Spleen (tissue), 11 donors: ENCODE measurements around the gene KPNA3. TPM values are rescaled to one million over a fixed set of nuclear protein-coding genes. Genes with fewer than 3 reads are reported as not detected.

ENCODE experiments used
- DNase-seq: peaks from one replicate; pipeline ENCODE4 v3.0.0-alpha.2; 2020
- H3K27ac ChIP-seq, 8 donors: fragments of 200-600 bp; sonication (generic) in 7 of 8; 1 replicate in 4 of 8; 2 replicates in 4 of 8; pipeline versions ENCODE4 v1.5.0 to v1.8.0; 2016 to 2021; ENCODE audit warnings: inconsistent platforms in 4 of 8, mild to moderate bottlenecking in 4 of 8, moderate library complexity in 1 of 8
- H3K27me3 ChIP-seq, 7 donors: fragments of 200-600 bp; sonication (generic) in 6 of 7; replicated peaks in 1 of 7; 1 replicate in 4 of 7; 2 replicates in 3 of 7; pipeline versions ENCODE4 v1.5.0 to v1.8.0; 2016 to 2021; ENCODE audit warnings: inconsistent platforms in 3 of 7, mild to moderate bottlenecking in 1 of 7
- H3K36me3 ChIP-seq, 6 donors: fragments of 200-600 bp; sonication (generic) in 5 of 6; 1 replicate in 4 of 6; 2 replicates in 2 of 6; pipeline versions ENCODE4 v1.5.0 to v1.8.0; 2016 to 2021; ENCODE audit warnings: inconsistent platforms in 2 of 6
- H3K4me1 ChIP-seq, 6 donors: fragments of 200-600 bp; sonication (generic) in 5 of 6; 1 replicate in 3 of 6; 2 replicates in 3 of 6; pipeline versions ENCODE4 v1.5.0 to v1.8.0; 2016 to 2021; ENCODE audit warnings: inconsistent platforms in 3 of 6
- H3K4me3 ChIP-seq, 8 donors: fragments of 200-600 bp; sonication (generic) in 7 of 8; 1 replicate in 4 of 8; 2 replicates in 4 of 8; pipeline versions ENCODE4 v1.5.0 to v1.8.0; 2016 to 2021; ENCODE audit warnings: inconsistent platforms in 4 of 8, mild to moderate bottlenecking in 4 of 8, moderate library complexity in 2 of 8
- H3K9me3 ChIP-seq, 8 donors: fragments of 200-600 bp; sonication (generic) in 7 of 8; 1 replicate in 4 of 8; 2 replicates in 4 of 8; pipeline versions ENCODE4 v1.5.0 to v1.8.0; 2016 to 2021; ENCODE audit warnings: inconsistent platforms in 4 of 8
- POLR2A ChIP-seq, 3 donors: fragments of 450-650 bp; IDR thresholded peaks; one replicate each; pipeline ENCODE4 v1.5.1; 2017; ENCODE audit warnings: antibody characterized with exemption in 3 of 3, mild to moderate bottlenecking in 1 of 3
- POLR2AphosphoS5 ChIP-seq, 3 donors: sonication (generic); formaldehyde crosslinking; IDR thresholded peaks; one replicate each; pipeline ENCODE4 v1.5.1; 2017; ENCODE audit warnings: antibody characterized with exemption in 3 of 3
- WGBS, 5 donors: extraction: QIAGEN DNeasy Blood & Tissue Kit in 3 of 5; methylation state at CpG; one replicate each; pipeline versions ENCODE4 v1.1.5 to v1.1.7; 2013 to 2018; 5-methylcytosine and 5-hydroxymethylcytosine counted together
- intact Hi-C: fragments of 100-400 bp; cut with DNase I; formaldehyde crosslinking; loops from one replicate; pipeline ENCODE4 v1.15.0; 2023; ENCODE audit warnings: low total_unique reads
- polyA plus RNA-seq, 3 donors: library from polyadenylated mRNA; stranded (reverse); fragments of 200-250 nt; gene quantifications; one replicate each; pipeline ENCODE4 v1.2.1, GENCODE V29; 2013
- total RNA-seq, 7 donors: library from RNA; depleted of rRNA in 3 of 7; stranded (reverse); fragments of >200 nt in 3 of 7; fragmentation: NEBNext Ultra II Directional in 4 of 7; extraction: Animal tissue kit (Norgen Biotek cat#: 25700) in 4 of 7; gene quantifications; one replicate each; pipeline versions ENCODE4 v1.1.0 to v1.2.1, GENCODE V29; 2016 to 2021
- TF ChIP-seq, protein P1 (sequence below), 11 experiments: fragments of 200-600 bp in 7 of 11; fragments of 450-650 bp in 4 of 11; sonication (generic) in 4 of 11; IDR thresholded peaks in 8 of 11; conservative IDR thresholded peaks in 3 of 11; 1 replicate in 7 of 11; 2 replicates in 4 of 11; pipeline versions ENCODE4 v1.4.0 to v1.8.0; 2016 to 2021; ENCODE audit warnings: antibody characterized with exemption in 11 of 11, inconsistent platforms in 4 of 11, mild to moderate bottlenecking in 1 of 11
- donor health status: healthy with polysubstance abuse.
- donor health status: DM: no; HTN: no; CAD: no; lungs with moderate emphysema.
- donor health status: DM: no; HTN: no; CAD: no.
- donor health status: Bipolar disorder and iron deficiency.
- donor health status: healthy.
- donor health status: DM: no; HTN: no; CAD: no.
- donor health status: DM: yes; HTN: yes; CAD: no.

The KPNA3 gene
- total and polyA plus RNA-seq, 10 donors: 9.6 to 26.3 (median 20.6) TPM

DNA sequence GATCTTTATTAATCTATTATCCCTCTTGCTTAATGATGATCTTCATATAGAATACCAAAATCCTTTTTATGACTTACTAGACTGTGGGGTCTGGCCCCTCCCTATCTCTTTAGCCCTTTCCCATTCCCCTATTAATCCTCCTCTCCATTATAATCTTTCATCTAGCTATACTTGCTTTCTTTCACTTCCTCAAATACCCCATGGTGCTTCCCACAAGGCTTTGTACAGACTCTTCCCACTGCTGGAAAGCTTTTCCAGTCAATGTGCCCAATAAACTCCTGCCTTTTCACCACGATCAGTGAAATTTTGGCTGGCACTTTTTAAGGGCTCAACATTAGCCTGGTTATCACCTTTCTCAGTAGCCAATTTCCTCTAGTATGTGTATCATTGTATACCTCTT, 98.0 kb downstream of the KPNA3 start:
- Histone ChIP-seq H3K4me1 (peaks cover 3 to 27% (median 20%) of the 10 kb centered on the region in 6 donors), H3K27me3 (no peaks in the 10 kb centered on the region), H3K4me3 (no peak overlapping the region), H3K9me3 (no peaks in the 10 kb centered on the region), H3K27ac (no peak overlapping the region), H3K36me3 (peaks cover 0 to 17% (median 0%) of the 10 kb centered on the region in 6 donors)
- WGBS, 5 donors: 76 to 87% (median 83%) methylated on average over 1 of the region's 1 CpG
- TF ChIP-seq POLR2A (IDR thresholded peaks at IDR 0.05): no peak
- TF ChIP-seq, protein P1, sequence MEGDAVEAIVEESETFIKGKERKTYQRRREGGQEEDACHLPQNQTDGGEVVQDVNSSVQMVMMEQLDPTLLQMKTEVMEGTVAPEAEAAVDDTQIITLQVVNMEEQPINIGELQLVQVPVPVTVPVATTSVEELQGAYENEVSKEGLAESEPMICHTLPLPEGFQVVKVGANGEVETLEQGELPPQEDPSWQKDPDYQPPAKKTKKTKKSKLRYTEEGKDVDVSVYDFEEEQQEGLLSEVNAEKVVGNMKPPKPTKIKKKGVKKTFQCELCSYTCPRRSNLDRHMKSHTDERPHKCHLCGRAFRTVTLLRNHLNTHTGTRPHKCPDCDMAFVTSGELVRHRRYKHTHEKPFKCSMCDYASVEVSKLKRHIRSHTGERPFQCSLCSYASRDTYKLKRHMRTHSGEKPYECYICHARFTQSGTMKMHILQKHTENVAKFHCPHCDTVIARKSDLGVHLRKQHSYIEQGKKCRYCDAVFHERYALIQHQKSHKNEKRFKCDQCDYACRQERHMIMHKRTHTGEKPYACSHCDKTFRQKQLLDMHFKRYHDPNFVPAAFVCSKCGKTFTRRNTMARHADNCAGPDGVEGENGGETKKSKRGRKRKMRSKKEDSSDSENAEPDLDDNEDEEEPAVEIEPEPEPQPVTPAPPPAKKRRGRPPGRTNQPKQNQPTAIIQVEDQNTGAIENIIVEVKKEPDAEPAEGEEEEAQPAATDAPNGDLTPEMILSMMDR (IDR thresholded peaks at IDR 0.05 in 8 of 11, conservative IDR thresholded peaks at IDR 0.05 in 3 of 11): no peak
- TF ChIP-seq POLR2AphosphoS5 (IDR thresholded peaks at IDR 0.05): no peak
- DNase-seq: no peak
- intact Hi-C loops: no loop called here

DNA sequence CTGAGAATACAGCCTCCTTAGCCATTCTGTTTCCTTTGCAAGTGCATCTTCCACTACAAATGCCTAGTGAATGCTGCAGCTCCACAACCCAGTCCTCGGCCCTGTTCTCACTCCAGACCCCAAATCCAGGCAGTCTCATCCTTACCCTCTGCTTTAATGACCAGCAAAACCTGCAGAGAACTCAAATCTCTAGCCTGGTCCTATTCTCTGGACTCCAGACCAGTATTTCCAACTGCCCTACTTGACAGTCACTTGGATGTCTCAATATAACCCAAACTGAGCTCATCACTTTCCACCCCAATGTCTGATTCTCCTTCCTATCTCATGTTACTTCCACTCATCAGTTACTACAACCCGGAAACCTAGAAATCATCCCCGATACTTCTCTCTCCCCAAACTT, 98.6 kb downstream of the KPNA3 start:
- 81 to 89% (median 84%) methylated on average over 3 of the region's 3 CpGs for WGBS, 5 donors
- no peak for DNase-seq
- H3K27me3 ChIP-seq: no peaks in the 10 kb centered on the region
- peaks cover 0 to 16% (median 0%) of the 10 kb centered on the region in 6 donors for H3K36me3 ChIP-seq
- H3K4me3 ChIP-seq: no peak overlapping the region
- H3K27ac ChIP-seq: no peak overlapping the region
- H3K9me3 ChIP-seq: no peaks in the 10 kb centered on the region
- TF ChIP-seq POLR2AphosphoS5 (IDR thresholded peaks at IDR 0.05): no peak
- TF ChIP-seq, protein P1 (IDR thresholded peaks at IDR 0.05 in 8 of 11, conservative IDR thresholded peaks at IDR 0.05 in 3 of 11): no peak
- no peak for TF ChIP-seq POLR2A (IDR thresholded peaks at IDR 0.05)
- peaks cover 3 to 31% (median 21%) of the 10 kb centered on the region in 6 donors for H3K4me1 ChIP-seq
- intact Hi-C loops: no loop called here

DNA sequence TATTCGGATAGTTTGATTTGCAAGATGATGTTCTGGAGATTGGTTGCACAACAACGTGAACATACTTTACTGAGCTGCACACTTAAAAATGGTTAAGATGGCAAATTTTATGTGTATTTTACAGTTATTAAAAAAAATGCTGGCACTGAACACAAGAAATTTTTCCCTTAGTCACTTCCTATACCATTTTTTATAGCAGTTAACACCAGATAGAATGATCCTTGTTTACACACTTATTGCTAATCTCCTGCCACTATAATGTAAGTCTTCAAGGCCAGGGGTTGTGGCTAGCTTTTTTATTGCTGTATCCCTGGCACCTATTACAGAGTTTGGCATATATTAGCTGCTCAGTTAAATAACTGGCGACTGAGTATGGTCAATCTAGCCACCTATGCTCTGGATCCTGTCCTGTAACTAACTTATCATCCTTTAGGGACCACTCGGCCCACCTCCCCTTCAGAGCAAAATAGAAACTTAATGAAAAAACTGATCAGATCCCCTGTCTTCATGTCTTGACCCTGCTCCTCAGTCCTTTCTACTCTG, 99.2 kb downstream of the KPNA3 start:
- peaks cover 0 to 10% (median 0%) of the 10 kb centered on the region in 6 donors for H3K36me3 ChIP-seq
- no peak for DNase-seq
- TF ChIP-seq POLR2A (IDR thresholded peaks at IDR 0.05): no peak
- TF ChIP-seq, protein P1 (IDR thresholded peaks at IDR 0.05 in 8 of 11, conservative IDR thresholded peaks at IDR 0.05 in 3 of 11): no peak
- no peak for TF ChIP-seq POLR2AphosphoS5 (IDR thresholded peaks at IDR 0.05)
- H3K4me1 ChIP-seq: peaks cover 3 to 31% (median 21%) of the 10 kb centered on the region in 6 donors
- intact Hi-C loops: no loop called here
- no peaks in the 10 kb centered on the region for H3K27me3 ChIP-seq
- no peaks in the 10 kb centered on the region for H3K9me3 ChIP-seq
- H3K27ac ChIP-seq: no peak overlapping the region
- no peak overlapping the region for H3K4me3 ChIP-seq
- WGBS, 5 donors: 48 to 67% (median 60%) methylated on average over 4 of the region's 4 CpGs

DNA sequence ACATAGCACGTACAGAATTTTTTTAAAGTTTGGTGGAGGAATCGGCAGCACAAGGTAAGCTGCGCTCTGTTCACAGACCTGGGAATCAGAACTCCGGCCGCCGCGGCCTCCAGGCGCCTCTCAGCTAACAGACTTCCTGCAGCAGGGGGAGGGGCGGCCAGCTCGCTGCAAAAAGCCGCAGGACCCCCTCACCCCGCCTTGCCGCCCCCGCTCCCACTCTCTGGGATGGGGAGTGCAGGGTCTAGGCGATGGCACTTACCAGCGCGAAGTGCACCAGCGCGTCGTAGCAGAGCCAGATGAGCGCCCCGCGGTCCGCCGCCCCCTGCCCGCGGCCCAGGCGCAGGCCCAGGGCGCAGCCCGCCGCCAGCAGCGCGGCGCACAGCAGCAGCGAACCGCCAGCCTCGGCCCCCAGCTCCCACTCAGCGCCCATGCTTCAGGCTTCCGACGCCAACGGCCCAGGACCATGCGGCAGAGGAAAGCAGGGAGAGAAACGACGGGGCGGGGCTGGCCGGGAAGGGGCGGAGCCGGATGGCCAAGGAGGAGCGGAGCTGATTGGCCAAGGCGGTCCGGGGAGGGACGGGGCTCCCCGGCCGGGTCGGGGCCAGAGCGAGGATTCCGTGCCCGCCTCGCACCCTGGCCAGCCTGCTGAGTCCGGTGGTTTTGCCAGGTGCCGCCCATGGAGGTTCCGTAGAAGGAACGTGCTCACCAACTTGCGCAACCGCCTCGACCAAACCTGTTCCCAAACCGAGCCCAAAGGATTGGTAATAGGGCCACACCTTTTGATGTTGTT, 101.3 kb downstream of the KPNA3 start, which contains the start of gene EBPL:
EBPL (minus strand) TSS at position 492 of the 790 bp plus-strand sequence; CDS start at position 430, 62 bp downstream.
- H3K36me3 ChIP-seq: peaks cover 0 to 12% (median 0%) of the 10 kb centered on the region in 6 donors
- intact Hi-C loops: no loop called here
- H3K9me3 ChIP-seq: no peaks in the 10 kb centered on the region
- H3K27me3 ChIP-seq: no peaks in the 10 kb centered on the region
- peak within 1 kb of the TSS; percentile 70 to 89 (median 84) for H3K27ac ChIP-seq
- WGBS, 5 donors: 0 to 1% (median 0%) methylated on average over 25 to 67 of the region's 67 CpGs
- DNase-seq: peak; percentile 98
- peaks cover 3 to 31% (median 21%) of the 10 kb centered on the region in 6 donors for H3K4me1 ChIP-seq
- TF ChIP-seq POLR2AphosphoS5 (IDR thresholded peaks at IDR 0.05) (peak; percentile 76 to 93 (median 88)), POLR2A (IDR thresholded peaks at IDR 0.05) (no peak)
- TF ChIP-seq, protein P1 (IDR thresholded peaks at IDR 0.05 in 8 of 11, conservative IDR thresholded peaks at IDR 0.05 in 3 of 11): no peak
- H3K4me3 ChIP-seq: peak within 1 kb of the TSS; percentile 70 to 98 (median 92)
